K562 (cell line): Measurements from ENCODE around the gene LRRC4B. TPM values are rescaled to one million over a fixed set of nuclear protein-coding genes. Genes with fewer than 3 reads are reported as not detected.
A peak's percentile ranks its signal among the peaks of the same experiment; 100 is the strongest.

Experiments used
- ATAC-seq: fragments of 200-7000 bp; cut with Tn5 transposase; 3 replicates; pipeline ENCODE4 v1.9.1; 2020; ENCODE audit warnings: moderate library complexity
- BruUV-seq: library from RNA; stranded (reverse); fragments of 400-500 nt; replicated peaks from 2 replicates; lab custom pipeline; 2021; lab: Mats Ljungman, UMichigan
- CTCF ChIA-PET: fragments of 300-600 bp; formaldehyde crosslinking; extraction: SDS; loops from one replicate; lab custom pipeline; 2021; ENCODE audit warnings: low intra/inter-chr PET ratio; lab: Yijun Ruan, JAX
- POLR2A ChIA-PET: fragments of 300-600, 350-650 bp; sonication (Branson Sonifier 250); formaldehyde crosslinking; extraction: SDS; loops from one replicate; lab custom pipeline; 2021; ENCODE audit warnings: antibody characterized with exemption, inconsistent platforms; lab: Yijun Ruan, JAX
- DNase-seq, 4 experiments: peaks; one replicate each; pipeline versions ENCODE4 v3.0.0 to v3.0.0-alpha.2; 2011 to 2018; ENCODE audit warnings: low spot score in 3 of 4, mixed read lengths in 3 of 4; ENCODE audit errors: extremely low read depth in 1 of 4
- FAIRE-seq: peaks from 2 replicates; lab custom pipeline; 2011; peaks lifted over from hg19 to GRCh38; lab: Jason Lieb, UNC
- H2AFZ ChIP-seq: 2 replicates; pipeline ENCODE4 v1.6.0; 2011; ENCODE audit warnings: low read depth, low read length, control low read depth, inconsistent platforms
- H3K27ac ChIP-seq: fragments of 200-600 bp; 3 replicates; pipeline ENCODE4 v1.8.0; 2011; ENCODE audit warnings: low read depth, mild to moderate bottlenecking, control low read depth, inconsistent platforms, low read length, moderate library complexity, mixed read lengths; ENCODE audit errors: extremely low read depth
- H3K27me3 ChIP-seq, 2 experiments: fragments of 300-600 bp in 1 of 2; 2 replicates in 1 of 2; 3 replicates in 1 of 2; pipeline versions ENCODE4 v1.6.0 to v1.8.0; 2011; ENCODE audit warnings: inconsistent platforms in 2 of 2, low read length in 2 of 2, mild to moderate bottlenecking in 1 of 2, mixed read lengths in 1 of 2, moderate library complexity in 1 of 2; ENCODE audit not compliant: control insufficient read depth in 2 of 2, insufficient read depth in 2 of 2
- H3K36me3 ChIP-seq: fragments of 300-600 bp; 3 replicates; pipeline ENCODE4 v1.8.0; 2011; ENCODE audit warnings: mild to moderate bottlenecking, low read length, inconsistent platforms; ENCODE audit not compliant: control insufficient read depth, insufficient read depth
- H3K4me1 ChIP-seq, 2 experiments: fragments of 200-600 bp in 1 of 2; replicated peaks in 1 of 2; 2 replicates in 1 of 2; 3 replicates in 1 of 2; pipeline versions ENCODE4 v1.5.1 to v1.8.0; 2011; ENCODE audit warnings: inconsistent platforms in 2 of 2, low read length in 2 of 2, mild to moderate bottlenecking in 1 of 2, mixed read lengths in 1 of 2, moderate library complexity in 1 of 2; ENCODE audit not compliant: control insufficient read depth in 2 of 2, insufficient read depth in 2 of 2
- H3K4me2 ChIP-seq: 2 replicates; pipeline ENCODE4 v1.6.1; 2011; ENCODE audit warnings: low read length, control low read depth, inconsistent platforms, mixed read lengths; ENCODE audit not compliant: insufficient read depth
- H3K4me3 ChIP-seq: fragments of 200-600 bp; sonication (generic), shearing (Covaris generic); 2 replicates; pipeline ENCODE4 v1.5.1; 2016; ENCODE audit warnings: control low read depth, inconsistent platforms
- H3K79me2 ChIP-seq: fragments of 200-600 bp; 3 replicates; pipeline ENCODE4 v1.8.0; 2011; ENCODE audit warnings: low read length, inconsistent platforms; ENCODE audit not compliant: control insufficient read depth, insufficient read depth
- H3K9ac ChIP-seq, 2 experiments: 2 replicates each; pipeline versions ENCODE4 v1.6.0 to v1.6.1; 2011; ENCODE audit warnings: low read depth in 2 of 2, low read length in 2 of 2, control low read depth in 1 of 2, inconsistent platforms in 1 of 2, mild to moderate bottlenecking in 1 of 2, mixed read lengths in 1 of 2; ENCODE audit not compliant: insufficient read depth in 1 of 2
- H3K9me1 ChIP-seq: one replicate; pipeline ENCODE4 v1.6.0; 2011; ENCODE audit warnings: inconsistent platforms, mild to moderate bottlenecking, low read length, moderate library complexity; ENCODE audit not compliant: control insufficient read depth, insufficient read depth
- H3K9me3 ChIP-seq: replicated peaks from 2 replicates; pipeline ENCODE4 v1.5.1; 2011; ENCODE audit warnings: low read depth, low read length, inconsistent platforms; ENCODE audit not compliant: control insufficient read depth, insufficient read depth
- H4K20me1 ChIP-seq: replicated peaks from 2 replicates; pipeline ENCODE4 v1.6.1; 2011; ENCODE audit warnings: low read length, inconsistent platforms, mixed read lengths; ENCODE audit not compliant: control insufficient read depth, insufficient read depth
- CSDE1 ChIP-seq, 2 experiments: fragments of 450-650 bp; IDR thresholded peaks; 2 replicates each; pipeline ENCODE4 v1.6.1; 2016; ENCODE audit warnings: mild to moderate bottlenecking in 1 of 2
- DIDO1 ChIP-seq: fragments of 450-650 bp; IDR thresholded peaks from 2 replicates; pipeline ENCODE4 v1.6.1; 2016; ENCODE audit warnings: low read depth, missing biosample characterization, missing genetic modification characterization
- ETV6 ChIP-seq, 3 experiments: fragments of 150-350 bp in 1 of 3; sonication (generic) in 1 of 3; formaldehyde crosslinking in 1 of 3; IDR thresholded peaks; 2 replicates each; pipeline versions ENCODE4 v1.6.1 to v1.8.0; 2014 to 2022; ENCODE audit warnings: borderline replicate concordance in 2 of 3, low read depth in 2 of 3, antibody characterized with exemption in 1 of 3, low read length in 1 of 3, mild to moderate bottlenecking in 1 of 3, missing genetic modification reagents in 1 of 3
- HDAC1 ChIP-seq, 2 experiments: fragments of 450-650 bp; IDR thresholded peaks; 2 replicates each; pipeline ENCODE4 v1.6.1; 2016 to 2017; ENCODE audit warnings: inconsistent platforms in 1 of 2, mild to moderate bottlenecking in 1 of 2, moderate library complexity in 1 of 2
- HDAC2 ChIP-seq: fragments of 450-650 bp; IDR thresholded peaks from 2 replicates; pipeline ENCODE4 v1.6.1; 2016; ENCODE audit warnings: mild to moderate bottlenecking
- MYNN ChIP-seq, 2 experiments: sonication (generic); formaldehyde crosslinking in 1 of 2; IDR thresholded peaks; 2 replicates each; pipeline versions ENCODE4 v1.5.0 to v1.6.1; 2016 to 2020; ENCODE audit warnings: antibody characterized with exemption in 1 of 2, missing genetic modification reagents in 1 of 2
- NCOA4 ChIP-seq: fragments of 450-650 bp; IDR thresholded peaks from 2 replicates; pipeline ENCODE4 v1.6.1; 2018; ENCODE audit warnings: mild to moderate bottlenecking; ENCODE audit not compliant: partially characterized antibody
- POLR2B ChIP-seq: fragments of 450-650 bp; IDR thresholded peaks from 2 replicates; pipeline ENCODE4 v1.6.1; 2018; ENCODE audit warnings: low read depth; ENCODE audit not compliant: partially characterized antibody
- POLR3A ChIP-seq: IDR thresholded peaks from 2 replicates; pipeline ENCODE4 v1.6.1; 2011; ENCODE audit warnings: borderline replicate concordance, mild to moderate bottlenecking, moderate library complexity; ENCODE audit not compliant: insufficient read length, insufficient read depth; ENCODE audit errors: extremely low read depth
- RBBP5 ChIP-seq: fragments of 200-600 bp; sonication (generic); IDR thresholded peaks from 2 replicates; pipeline ENCODE4 v1.6.1; 2012; ENCODE audit warnings: borderline replicate concordance, mild to moderate bottlenecking, low read length, control low read depth, inconsistent platforms; ENCODE audit not compliant: insufficient read depth, poor library complexity, severe bottlenecking
- RFX1 ChIP-seq: fragments of 450-650 bp; IDR thresholded peaks from 2 replicates; pipeline ENCODE4 v1.6.1; 2016; ENCODE audit warnings: mild to moderate bottlenecking, moderate library complexity
- RREB1 ChIP-seq: fragments of 250-450 bp; sonication (Bioruptor Pico); IDR thresholded peaks from 2 replicates; pipeline ENCODE4 v1.4.0; 2020
- SMARCA4 ChIP-seq: fragments of 450-650 bp; IDR thresholded peaks from 2 replicates; pipeline ENCODE4 v1.6.1; 2016
- SPI1 ChIP-seq: IDR thresholded peaks from 2 replicates; pipeline ENCODE4 v1.6.1; 2011; ENCODE audit warnings: low read depth, low read length, control low read depth, borderline replicate concordance
- TAF1 ChIP-seq: IDR thresholded peaks from 2 replicates; pipeline ENCODE4 v1.6.1; 2011; ENCODE audit warnings: mild to moderate bottlenecking, low read length, moderate library complexity; ENCODE audit not compliant: insufficient read depth, control insufficient read depth, severe bottlenecking; ENCODE audit errors: extremely low read depth
- ZBTB7A ChIP-seq: IDR thresholded peaks from 2 replicates; pipeline ENCODE4 v1.6.1; 2011; ENCODE audit warnings: low read depth, mild to moderate bottlenecking, low read length, moderate library complexity, borderline replicate concordance; ENCODE audit not compliant: control insufficient read depth
- WGBS: fragments of 100-300 bp; shearing (Covaris generic); methylation state at CpG from one replicate; pipeline ENCODE4 v1.1.6; 2016; ENCODE audit warnings: low coverage, mixed read lengths; ENCODE audit not compliant: insufficient coverage; ENCODE audit errors: missing lambda C conversion rate; 5-methylcytosine and 5-hydroxymethylcytosine counted together
- in situ Hi-C: fragments of 300-500 bp; cut with MboI; formaldehyde crosslinking; loops from 4 replicates; pipeline ENCODE4 v1.15.0; 2018; ENCODE audit warnings: inconsistent platforms, mixed read lengths
- intact Hi-C: fragments of 100-400 bp; cut with micrococcal nuclease; formaldehyde crosslinking; loops from 2 replicates; pipeline ENCODE4 v1.14.2; 2022
- polyA plus RNA-seq, 8 experiments: library from polyadenylated mRNA; depleted of rRNA in 4 of 8; stranded (reverse) in 5 of 8; unstranded in 3 of 8; fragments of >200 nt; fragmentation: Nextera tagmentation in 2 of 8; fragmentation: Illumina TruSeq in 1 of 8; extraction: Ambion mirVana in 2 of 8; extraction: Trizol in 1 of 8; gene quantifications; 2 replicates each; pipeline versions ENCODE4 v1.2.1 to v1.2.3, GENCODE V29; 2011 to 2014; ENCODE audit warnings: inconsistent platforms in 1 of 8, missing spikeins in 1 of 8
- total RNA-seq, 7 experiments: library from RNA; depleted of rRNA in 6 of 7; stranded (reverse); fragments of >200 nt in 6 of 7; fragmentation: Illumina TruSeq in 2 of 7; extraction: Trizol in 2 of 7; gene quantifications; 2 replicates each; pipeline versions ENCODE4 v1.2.1 to v1.2.3, GENCODE V29; 2011 to 2021; ENCODE audit warnings: low replicate concordance in 1 of 7

LRRC4B gene
- total and polyA plus RNA-seq, 9 of the 15 experiments (the other 6 are each of a cell fraction or from before 2014, with no cell fraction given) = 0.18 to 9.6 (median 2.9) TPM; not detected in 2

DNA sequence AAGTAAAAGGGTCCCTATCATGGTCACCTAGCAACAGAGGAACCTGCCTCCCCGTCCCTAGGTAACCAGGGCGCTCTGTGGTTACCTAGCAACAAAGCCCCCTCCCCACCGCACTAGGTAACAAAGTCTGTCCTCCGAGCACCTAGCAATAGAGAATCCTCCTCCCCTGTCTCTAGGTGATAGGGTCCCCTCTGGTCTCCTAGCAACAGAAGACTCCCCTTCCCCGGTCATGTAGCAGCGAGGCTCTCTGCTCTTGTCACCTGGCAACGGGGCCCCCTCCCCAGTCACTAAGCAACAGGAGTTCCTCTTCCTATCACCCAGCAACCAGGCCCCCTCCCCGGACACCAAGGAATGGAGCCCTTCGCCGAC is 57.6 kb downstream of the LRRC4B start:
- FAIRE-seq = no peak
- Histone ChIP-seq H4K20me1 (no peaks in the 10 kb centered on the region), H3K4me2 (peak overlapping the region; percentile 85), H3K27ac (peak overlapping the region; percentile 74; the same call in 2 of the 3 replicates), H3K9me1 (peaks cover 4% of the 10 kb centered on the region), H3K4me1 (peaks cover 5 to 69% of the 10 kb centered on the region in 2 experiments; a peak in 4 of 5 replicates), H2AFZ (peak overlapping the region; percentile 88), H3K4me3 (peak overlapping the region; percentile 55), H3K27me3 (no peaks in the 10 kb centered on the region), H3K79me2 (no peaks in the 10 kb centered on the region; the same call in 2 of the 3 replicates), H3K36me3 (no peaks in the 10 kb centered on the region), H3K9me3 (no peaks in the 10 kb centered on the region), H3K9ac (peak overlapping the region; percentile 58 to 93)
- WGBS = 22% methylated on average over 10 of the region's 10 CpGs
- in situ Hi-C loops (no loop called here), intact Hi-C loops (no loop called here)
- no peak for ATAC-seq
- CTCF ChIA-PET = interaction anchor here (0.7 kb wide), 1 partner anchor 24 kb away, joined by 5 read pairs; no protein-coding TSS in a partner anchor
- no peak for DNase-seq
- POLR2A ChIA-PET = interaction anchor here (0.6 to 1.5 kb wide), 7 partner anchors 11 to 369 kb away, joined by 3 to 5 read pairs (median 4); no protein-coding TSS in a partner anchor
- BruUV-seq = no TSS peak
- 0 out of 2 replicates have a peak, but pooled peaks have one; percentile 25 for TF ChIP-seq HDAC2
- TF ChIP-seq RREB1 (CRISPR knock-in tag) = 0 out of 2 replicates have a peak, but pooled peaks have one; percentile 80
- no peak for TF ChIP-seq ETV6 (IDR thresholded peaks at IDR 0.05; ENCODE audit: borderline replicate concordance in 1 of 2, low read depth in 2 of 2, low read length in 1 of 2)
- TF ChIP-seq ETV6 (CRISPR knock-in tag; IDR thresholded peaks at IDR 0.05; ENCODE audit: borderline replicate concordance) = 0 out of 2 replicates have a peak, but pooled peaks have one; percentile 17
- TF ChIP-seq RFX1 = peak; percentile 98
- peak; percentile 93 for TF ChIP-seq MYNN (IDR thresholded peaks at IDR 0.05)
- no peak for TF ChIP-seq MYNN (CRISPR knock-in tag; IDR thresholded peaks at IDR 0.05)
- peak in 1 of 2 experiments; percentile 87; a peak in 2 of 4 replicates for TF ChIP-seq CSDE1 (IDR thresholded peaks at IDR 0.05)
- TF ChIP-seq POLR3A = no peak
- peak; percentile 80 for TF ChIP-seq SPI1
- no peak for TF ChIP-seq NCOA4
- TF ChIP-seq DIDO1 (tag) = no peak
- TF ChIP-seq POLR2B = peak; percentile 31
- no peak for TF ChIP-seq RBBP5
- peak in 1 of 2 experiments; percentile 29; a peak in 1 of 4 replicates for TF ChIP-seq HDAC1 (IDR thresholded peaks at IDR 0.05)
- TF ChIP-seq ZBTB7A = no peak; the same call in 1 of the 2 replicates
- TF ChIP-seq SMARCA4 = no peak
- TF ChIP-seq TAF1 = no peak
